ENCODE measurements around the gene JMJD4. TPM values are rescaled to one million over a fixed set of nuclear protein-coding genes. Genes with fewer than 3 reads are reported as not detected.

Gene JMJD4
- total and polyA plus RNA-seq, 2 of the 4 experiments (the other 2 are of a cell fraction): 24.6 to 28.5 TPM

DNA sequence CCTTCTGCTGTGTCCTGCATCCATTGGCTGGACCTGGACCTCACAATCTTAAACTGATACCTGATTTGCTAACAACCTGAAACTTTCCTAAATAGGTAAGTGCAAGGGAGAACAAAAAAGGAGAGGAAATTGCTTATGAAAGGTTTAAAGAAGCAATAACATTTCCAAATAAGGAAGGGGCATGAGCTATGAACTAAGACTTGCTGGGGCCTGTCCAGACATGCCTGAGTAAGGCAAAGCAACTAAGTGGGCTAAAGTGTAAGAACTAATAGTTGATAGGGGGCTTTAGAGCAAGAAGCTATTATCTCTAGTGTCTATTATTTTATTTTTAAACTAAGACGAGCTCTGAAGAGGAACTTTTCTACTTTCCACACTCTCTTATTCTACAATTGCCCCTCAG lies 11.6 kb downstream of the JMJD4 start:
- no TSS peak for BruUV-seq (replicated peaks)
- Histone ChIP-seq H3K27ac (ENCODE audit: insufficient read depth, low read length) (peak overlapping the region; percentile 71; the same call in 1 of the 2 replicates), H3K9me3 (ENCODE audit: control insufficient read depth, insufficient read depth, low read length) (peaks cover 17% of the 10 kb centered on the region), H4K91ac (ENCODE audit: insufficient read depth, low read depth, low read length) (peak overlapping the region; percentile 62; the same call in 1 of the 2 replicates), H3K4me2 (ENCODE audit: low read depth, low read length) (no peak overlapping the region), H4K5ac (ENCODE audit: low read depth, low read length) (peak overlapping the region; percentile 94), H2AK5ac (ENCODE audit: low read depth, low read length) (no peak overlapping the region), H3K79me1 (ENCODE audit: low read depth in 1 of 2, low read length in 2 of 2) (no peaks in the 10 kb centered on the region), H3K36me3 (ENCODE audit: control insufficient read depth, insufficient read depth, low read length) (no peaks in the 10 kb centered on the region), H3K4ac (ENCODE audit: low read depth, low read length) (peak overlapping the region; percentile 72; the same call in 1 of the 2 replicates), H3K4me1 (ENCODE audit: control insufficient read depth, insufficient read depth, low read length) (no peaks in the 10 kb centered on the region; the same call in 1 of the 2 replicates), H2BK20ac (ENCODE audit: low read depth, low read length) (peak overlapping the region; percentile 76; the same call in 1 of the 2 replicates), H2BK15ac (ENCODE audit: low read depth, low read length) (no peak overlapping the region), H3K23ac (ENCODE audit: low read depth, low read length) (no peak overlapping the region), H3K4me3 (ENCODE audit: insufficient read depth, low read depth, low read length) (no peak overlapping the region), H3K27me3 (ENCODE audit: control insufficient read depth, insufficient read depth, low read length) (no peaks in the 10 kb centered on the region), H4K20me1 (ENCODE audit: insufficient read depth, low read length) (no peaks in the 10 kb centered on the region), H3K18ac (ENCODE audit: low read depth, low read length) (peak overlapping the region; percentile 90), H4K8ac (ENCODE audit: low read depth in 2 of 2, low read length in 2 of 2) (peak overlapping the region; percentile 39 to 70; a peak in 2 of 4 replicates), H3K56ac (ENCODE audit: extremely low read depth, insufficient read depth, low read length) (no peak overlapping the region), H2BK5ac (ENCODE audit: low read depth, low read length, poor library complexity, severe bottlenecking) (peak overlapping the region; percentile 86), H3K9ac (ENCODE audit: low read depth, low read length) (no peak overlapping the region), H2BK120ac (ENCODE audit: low read depth, low read length) (peak overlapping the region; percentile 88; the same call in 1 of the 2 replicates), H3K9me1 (ENCODE audit: insufficient read depth, low read length) (no peaks in the 10 kb centered on the region), H3K14ac (replicated peaks; ENCODE audit: low read depth, low read length) (no peak overlapping the region), H2AFZ (replicated peaks; ENCODE audit: low read length, poor library complexity) (no peak overlapping the region), H2AK9ac (replicated peaks; ENCODE audit: low read depth, low read length, poor library complexity) (no peak overlapping the region)
- dilution Hi-C loops (cut with HindIII; ENCODE audit: low sequenced_read_pairs, unreplicated experiment) (no loop called here), in situ Hi-C loops (cut with MboI; ENCODE audit: low sequenced_read_pairs) (no loop called here), intact Hi-C loops (cut with micrococcal nuclease) (no loop called here)
- WGBS, 2 experiments (ENCODE audit: extremely low coverage in 2 of 2, insufficient read length in 1 of 2): no CpG with 5 or more reads among the region's 1 CpG
- ChIA-PET CTCF (no interaction called here), POLR2A (ENCODE audit: unreplicated experiment) (no interaction called here)
- ATAC-seq (ENCODE audit: low read depth): no peak
- peak; percentile 19 for DNase-seq
- no peak for TF ChIP-seq MAZ (IDR thresholded peaks at IDR 0.05; ENCODE audit: borderline replicate concordance, low read depth, low read length)
- no peak for TF ChIP-seq RAD21 (IDR thresholded peaks at IDR 0.05; ENCODE audit: low read length)
- TF ChIP-seq, protein P1, sequence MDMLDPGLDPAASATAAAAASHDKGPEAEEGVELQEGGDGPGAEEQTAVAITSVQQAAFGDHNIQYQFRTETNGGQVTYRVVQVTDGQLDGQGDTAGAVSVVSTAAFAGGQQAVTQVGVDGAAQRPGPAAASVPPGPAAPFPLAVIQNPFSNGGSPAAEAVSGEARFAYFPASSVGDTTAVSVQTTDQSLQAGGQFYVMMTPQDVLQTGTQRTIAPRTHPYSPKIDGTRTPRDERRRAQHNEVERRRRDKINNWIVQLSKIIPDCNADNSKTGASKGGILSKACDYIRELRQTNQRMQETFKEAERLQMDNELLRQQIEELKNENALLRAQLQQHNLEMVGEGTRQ (IDR thresholded peaks at IDR 0.05; ENCODE audit: low read depth, low read length): no peak
- no peak for TF ChIP-seq RFX5 (IDR thresholded peaks at IDR 0.05; ENCODE audit: low read depth, low read length)
- no peak for TF ChIP-seq CEBPB (IDR thresholded peaks at IDR 0.05; ENCODE audit: low read depth, low read length)
- TF ChIP-seq MAFK (IDR thresholded peaks at IDR 0.05; ENCODE audit: low read depth, low read length): no peak
- no peak for TF ChIP-seq RCOR1 (IDR thresholded peaks at IDR 0.05; ENCODE audit: insufficient replicate concordance, low read length)
- TF ChIP-seq BHLHE40 (IDR thresholded peaks at IDR 0.05; ENCODE audit: low read depth, low read length): no peak
- no peak for TF ChIP-seq POLR2A (IDR thresholded peaks at IDR 0.05; ENCODE audit: low read depth, low read length)
- TF ChIP-seq, protein P2, sequence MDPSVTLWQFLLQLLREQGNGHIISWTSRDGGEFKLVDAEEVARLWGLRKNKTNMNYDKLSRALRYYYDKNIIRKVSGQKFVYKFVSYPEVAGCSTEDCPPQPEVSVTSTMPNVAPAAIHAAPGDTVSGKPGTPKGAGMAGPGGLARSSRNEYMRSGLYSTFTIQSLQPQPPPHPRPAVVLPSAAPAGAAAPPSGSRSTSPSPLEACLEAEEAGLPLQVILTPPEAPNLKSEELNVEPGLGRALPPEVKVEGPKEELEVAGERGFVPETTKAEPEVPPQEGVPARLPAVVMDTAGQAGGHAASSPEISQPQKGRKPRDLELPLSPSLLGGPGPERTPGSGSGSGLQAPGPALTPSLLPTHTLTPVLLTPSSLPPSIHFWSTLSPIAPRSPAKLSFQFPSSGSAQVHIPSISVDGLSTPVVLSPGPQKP (IDR thresholded peaks at IDR 0.05; ENCODE audit: borderline replicate concordance, low read depth, low read length): no peak
- TF ChIP-seq FOS (IDR thresholded peaks at IDR 0.05; ENCODE audit: low read depth, low read length): no peak
- TF ChIP-seq CHD1 (IDR thresholded peaks at IDR 0.05; ENCODE audit: low read depth, low read length): no peak
- TF ChIP-seq NFE2L2 (IDR thresholded peaks at IDR 0.05; ENCODE audit: low read depth, low read length): no peak
- TF ChIP-seq MXI1 (IDR thresholded peaks at IDR 0.05; ENCODE audit: borderline replicate concordance, low read depth, low read length): no peak
- no peak for TF ChIP-seq SMC3 (IDR thresholded peaks at IDR 0.05; ENCODE audit: low read depth, low read length)
- TF ChIP-seq, protein P3, sequence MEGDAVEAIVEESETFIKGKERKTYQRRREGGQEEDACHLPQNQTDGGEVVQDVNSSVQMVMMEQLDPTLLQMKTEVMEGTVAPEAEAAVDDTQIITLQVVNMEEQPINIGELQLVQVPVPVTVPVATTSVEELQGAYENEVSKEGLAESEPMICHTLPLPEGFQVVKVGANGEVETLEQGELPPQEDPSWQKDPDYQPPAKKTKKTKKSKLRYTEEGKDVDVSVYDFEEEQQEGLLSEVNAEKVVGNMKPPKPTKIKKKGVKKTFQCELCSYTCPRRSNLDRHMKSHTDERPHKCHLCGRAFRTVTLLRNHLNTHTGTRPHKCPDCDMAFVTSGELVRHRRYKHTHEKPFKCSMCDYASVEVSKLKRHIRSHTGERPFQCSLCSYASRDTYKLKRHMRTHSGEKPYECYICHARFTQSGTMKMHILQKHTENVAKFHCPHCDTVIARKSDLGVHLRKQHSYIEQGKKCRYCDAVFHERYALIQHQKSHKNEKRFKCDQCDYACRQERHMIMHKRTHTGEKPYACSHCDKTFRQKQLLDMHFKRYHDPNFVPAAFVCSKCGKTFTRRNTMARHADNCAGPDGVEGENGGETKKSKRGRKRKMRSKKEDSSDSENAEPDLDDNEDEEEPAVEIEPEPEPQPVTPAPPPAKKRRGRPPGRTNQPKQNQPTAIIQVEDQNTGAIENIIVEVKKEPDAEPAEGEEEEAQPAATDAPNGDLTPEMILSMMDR (conservative IDR thresholded peaks at IDR 0.05; ENCODE audit: low read depth, low read length): no peak
